HepG2 (cell line): ENCODE data around the gene BRIP1. TPM values are rescaled to one million over a fixed set of nuclear protein-coding genes. Genes with fewer than 3 reads are reported as not detected.

Experiments used
- AKNA ChIP-seq: sonication (generic); formaldehyde crosslinking; IDR thresholded peaks from 2 replicates; pipeline ENCODE4 v1.4.0; 2020; ENCODE audit warnings: missing genetic modification reagents, borderline replicate concordance
- GPN1 ChIP-seq: sonication (generic); formaldehyde crosslinking; IDR thresholded peaks from 2 replicates; pipeline ENCODE4 v1.5.1; 2020; ENCODE audit warnings: missing genetic modification reagents, borderline replicate concordance
- HIVEP1 ChIP-seq: sonication (generic); formaldehyde crosslinking; IDR thresholded peaks from 2 replicates; pipeline ENCODE4 v1.4.0; 2020; ENCODE audit warnings: mild to moderate bottlenecking, missing genetic modification reagents
- KMT2B ChIP-seq: IDR thresholded peaks from 2 replicates; pipeline ENCODE4 v1.6.1; 2016; ENCODE audit warnings: missing genetic modification reagents, missing compliant biosample characterization
- NCOR1 ChIP-seq: fragments of 200-600 bp; sonication (generic); IDR thresholded peaks from 2 replicates; pipeline ENCODE4 v1.7.0; 2017; ENCODE audit warnings: antibody characterized with exemption, low read length, borderline replicate concordance
- PAWR ChIP-seq: sonication (generic); formaldehyde crosslinking; IDR thresholded peaks from 2 replicates; pipeline ENCODE4 v1.4.0; 2020; ENCODE audit warnings: missing genetic modification reagents, mild to moderate bottlenecking, borderline replicate concordance
- RBAK ChIP-seq: sonication (generic); formaldehyde crosslinking; IDR thresholded peaks from 2 replicates; pipeline ENCODE4 v1.5.1; 2020; ENCODE audit warnings: mild to moderate bottlenecking, missing genetic modification reagents
- RFX5 ChIP-seq: IDR thresholded peaks from 2 replicates; pipeline ENCODE4 v1.6.1; 2011; ENCODE audit warnings: low read depth, low read length, improper control_type of control experiment
- TFE3 ChIP-seq: IDR thresholded peaks from 2 replicates; pipeline ENCODE4 v1.6.1; 2016
- ZFP36L1 ChIP-seq: sonication (generic); formaldehyde crosslinking; IDR thresholded peaks from 2 replicates; pipeline ENCODE4 v1.8.0; 2022; ENCODE audit warnings: mild to moderate bottlenecking, missing genetic modification reagents, moderate library complexity
- ZFY ChIP-seq: sonication (generic); formaldehyde crosslinking; IDR thresholded peaks from 2 replicates; pipeline ENCODE4 v1.4.0; 2020; ENCODE audit warnings: missing genetic modification reagents
- ZMYM4 ChIP-seq: sonication (generic); formaldehyde crosslinking; IDR thresholded peaks from 2 replicates; pipeline ENCODE4 v1.8.1; 2023; ENCODE audit warnings: mild to moderate bottlenecking, missing genetic modification reagents
- ZNF136 ChIP-seq: sonication (generic); formaldehyde crosslinking; IDR thresholded peaks from 2 replicates; pipeline ENCODE4 v1.8.1; 2022; ENCODE audit warnings: low read depth, mild to moderate bottlenecking, moderate library complexity, missing genetic modification reagents
- ZNF800 ChIP-seq: sonication (generic); formaldehyde crosslinking; IDR thresholded peaks from 2 replicates; pipeline ENCODE4 v1.4.0; 2020; ENCODE audit warnings: missing genetic modification reagents
- ZXDC ChIP-seq: sonication (generic); formaldehyde crosslinking; IDR thresholded peaks from 2 replicates; pipeline ENCODE4 v1.5.0; 2020; ENCODE audit warnings: mild to moderate bottlenecking, missing genetic modification reagents
- ZZZ3 ChIP-seq: sonication (generic); formaldehyde crosslinking; IDR thresholded peaks from 2 replicates; pipeline ENCODE4 v1.4.0; 2020; ENCODE audit warnings: missing genetic modification reagents, mild to moderate bottlenecking, borderline replicate concordance
- polyA plus RNA-seq, 8 experiments: library from polyadenylated mRNA; depleted of rRNA in 3 of 8; stranded (reverse) in 7 of 8; unstranded in 1 of 8; fragments of >200 nt; fragmentation: Illumina TruSeq in 4 of 8; extraction: Trizol in 4 of 8; gene quantifications; 2 replicates each; pipeline versions ENCODE4 v1.2.1 to v1.2.3, GENCODE V29; 2011 to 2016; ENCODE audit warnings: low read depth in 4 of 8, missing spikeins in 1 of 8, mixed read lengths in 1 of 8; ENCODE audit not compliant: insufficient read depth in 1 of 8
- total RNA-seq, 5 experiments: library from RNA; depleted of rRNA; stranded (reverse); fragments of >200 nt; fragmentation: Illumina TruSeq; extraction: Trizol; gene quantifications; 2 replicates each; pipeline ENCODE4 v1.2.3, GENCODE V29; 2016; ENCODE audit warnings: low read depth in 1 of 5

BRIP1 gene
- total and polyA plus RNA-seq, 2 of the 13 experiments (the other 11 are each of a cell fraction or from before 2014, with no cell fraction given) = 3.8 to 27.7 TPM

- no peak for TF ChIP-seq ZXDC (CRISPR knock-in tag)
- no peak for TF ChIP-seq GPN1
- peak; percentile 82 for TF ChIP-seq ZFY (CRISPR knock-in tag)
- TF ChIP-seq ZMYM4 = peak; percentile 98
- no peak for TF ChIP-seq AKNA (CRISPR knock-in tag)
- TF ChIP-seq TFE3 = no peak
- no peak for TF ChIP-seq PAWR (CRISPR knock-in tag)
- TF ChIP-seq NCOR1 = peak; percentile 79; the same call in 1 of the 2 replicates
- peak; percentile 53 for TF ChIP-seq RFX5
- TF ChIP-seq RBAK (CRISPR knock-in tag) = 0 out of 2 replicates have a peak, but pooled peaks have one; percentile 53
- TF ChIP-seq ZNF800 (CRISPR knock-in tag) = no peak
- TF ChIP-seq HIVEP1 (CRISPR knock-in tag) = peak; percentile 80; the same call in 1 of the 2 replicates
- TF ChIP-seq ZFP36L1 (CRISPR knock-in tag) = 0 out of 2 replicates have a peak, but pooled peaks have one; percentile 10
- peak; percentile 76 for TF ChIP-seq KMT2B (CRISPR knock-in tag)
- TF ChIP-seq ZNF136 (CRISPR knock-in tag) = peak; percentile 68; the same call in 1 of the 2 replicates
- no peak; the same call in 1 of the 2 replicates for TF ChIP-seq ZZZ3 (CRISPR knock-in tag)
Measured at GRCh38 chr17:61862975-61863800, at the start of gene BRIP1 (continued).
